Non-pigmented ciliary epithelial cell (primary cell): ENCODE measurements around the gene KLHL29.

ENCODE experiments used
- DNase-seq: peaks from one replicate; pipeline ENCODE4 v3.0.0-alpha.2; 2010; ENCODE audit warnings: low read depth

The KLHL29 gene

DNA sequence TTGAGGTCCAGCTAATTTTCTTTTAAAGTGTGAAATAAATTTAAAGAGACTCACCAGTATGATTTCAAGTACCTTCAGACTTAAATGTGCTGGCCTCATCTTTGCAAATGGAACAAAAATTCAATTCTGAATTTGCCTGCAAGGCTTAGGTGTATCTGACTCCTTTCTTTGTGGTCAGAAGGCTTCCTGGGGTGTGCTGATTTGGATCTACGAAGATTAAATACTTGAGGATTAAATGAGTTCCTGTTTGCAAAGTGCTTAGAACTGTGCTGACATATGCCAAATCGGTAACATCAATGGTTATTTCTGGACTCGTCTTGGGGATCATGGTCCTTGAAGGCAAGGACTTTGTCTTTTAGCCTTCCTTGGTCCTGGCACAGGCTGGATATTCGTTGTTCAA lies 9.7 kb downstream of the KLHL29 start:
- DNase-seq: no peak

- DNase-seq: no peak
These were observed 12.5 kb downstream of the KLHL29 start for GRCh38 chr2:23397478-23397877.

GRCh38 chr2:23399674-23400261 lies 14.8 kb downstream of the KLHL29 start:
- DNase-seq: no peak

DNA sequence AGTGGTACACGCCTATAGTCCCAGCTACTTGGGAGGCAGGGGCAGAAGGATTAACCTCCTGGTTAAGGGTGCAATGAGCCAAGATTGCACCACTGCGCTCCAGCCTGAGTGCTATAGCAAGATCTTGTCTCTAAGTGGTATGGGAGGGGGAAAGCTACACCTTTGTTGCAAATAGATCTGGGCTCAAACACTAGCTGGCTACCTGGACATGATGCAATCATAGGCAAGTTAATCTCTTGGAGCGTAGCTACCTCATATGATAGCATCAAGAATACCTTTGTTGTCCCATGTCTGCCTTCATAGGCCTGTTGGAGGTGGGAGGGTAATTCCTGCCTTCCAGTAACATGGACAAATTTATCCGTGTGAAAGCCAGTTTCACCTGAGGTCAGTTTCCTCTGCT lies 15.7 kb downstream of the KLHL29 start:
- no peak for DNase-seq

- no peak for DNase-seq
These were observed 16.6 kb downstream of the KLHL29 start for GRCh38 chr2:23401427-23402204.

- DNase-seq: no peak
These were observed 17.3 kb downstream of the KLHL29 start for GRCh38 chr2:23402205-23402740.

- DNase-seq: peak; percentile 68
These were observed 19.4 kb downstream of the KLHL29 start for GRCh38 chr2:23404426-23404825.

DNA sequence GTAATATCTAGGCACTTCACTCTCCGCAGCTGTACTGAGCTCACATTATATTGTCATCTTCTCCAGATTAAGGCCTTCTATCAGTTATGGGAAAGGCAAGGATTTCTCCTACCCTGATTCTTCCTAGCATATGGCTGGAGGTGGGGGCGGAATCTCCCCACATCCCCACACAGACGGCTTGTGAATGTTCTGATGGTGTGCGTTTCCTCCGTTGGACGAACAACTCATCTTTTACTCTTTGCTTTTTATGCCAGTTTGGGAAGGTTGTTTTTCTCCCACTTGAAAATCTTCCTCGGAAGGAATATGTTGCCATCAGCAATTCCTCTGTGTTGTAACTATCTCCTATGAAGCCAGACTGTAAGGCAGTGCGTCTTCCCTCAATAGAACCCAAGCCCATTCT lies 24.3 kb downstream of the KLHL29 start:
- no peak for DNase-seq

DNA sequence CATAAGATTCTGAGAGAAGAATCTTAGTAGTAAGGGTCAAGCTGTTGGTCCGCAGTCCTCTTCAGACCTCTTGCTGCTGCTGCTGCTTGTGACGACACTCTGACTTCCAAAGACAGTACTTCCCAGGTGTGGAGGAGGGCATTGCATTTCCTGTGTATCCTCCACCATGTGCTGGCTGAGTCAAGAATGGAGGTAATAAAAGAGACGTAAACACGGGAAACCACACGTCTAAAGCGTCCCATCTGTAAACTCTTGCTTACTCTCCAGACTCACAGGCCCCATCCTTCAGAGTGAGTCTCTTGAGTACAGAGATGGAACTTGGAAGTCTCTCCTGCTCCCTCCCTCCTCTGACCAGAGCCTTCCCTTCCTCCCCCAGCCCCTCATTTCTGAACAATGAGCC lies 25.6 kb downstream of the KLHL29 start:
- DNase-seq: no peak

GRCh38 chr2:23411752-23412431 lies 26.9 kb downstream of the KLHL29 start:
- DNase-seq: peak; percentile 76

DNA sequence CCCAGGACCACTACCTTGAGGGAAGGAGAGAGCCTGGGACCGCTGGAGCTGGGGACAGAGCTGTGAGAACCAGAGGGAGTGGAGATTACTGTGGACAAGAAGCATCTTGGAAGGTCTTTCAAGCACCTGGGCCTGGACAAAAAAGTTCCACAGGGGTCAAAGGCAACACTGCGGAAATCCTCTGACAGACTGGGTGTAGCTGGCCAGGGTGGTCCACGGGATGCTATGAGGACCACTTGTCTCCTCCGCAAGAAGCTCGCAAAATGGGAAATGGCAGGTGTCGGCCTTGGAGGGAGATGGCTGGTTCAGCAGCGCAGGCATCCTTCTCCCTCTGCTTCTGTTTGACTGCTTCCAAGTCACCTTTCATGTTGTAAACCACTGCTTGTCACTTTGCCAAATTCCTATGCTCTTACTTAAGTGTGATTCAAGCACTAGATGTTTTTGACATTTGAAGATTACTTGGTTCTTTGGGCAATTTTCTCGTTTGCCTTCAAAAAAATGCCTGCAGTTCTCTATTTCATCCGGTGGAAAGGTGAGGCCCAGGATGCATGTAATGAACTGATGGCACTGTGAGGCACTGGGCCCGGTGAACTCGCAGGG lies 27.7 kb downstream of the KLHL29 start:
- no peak for DNase-seq

DNA sequence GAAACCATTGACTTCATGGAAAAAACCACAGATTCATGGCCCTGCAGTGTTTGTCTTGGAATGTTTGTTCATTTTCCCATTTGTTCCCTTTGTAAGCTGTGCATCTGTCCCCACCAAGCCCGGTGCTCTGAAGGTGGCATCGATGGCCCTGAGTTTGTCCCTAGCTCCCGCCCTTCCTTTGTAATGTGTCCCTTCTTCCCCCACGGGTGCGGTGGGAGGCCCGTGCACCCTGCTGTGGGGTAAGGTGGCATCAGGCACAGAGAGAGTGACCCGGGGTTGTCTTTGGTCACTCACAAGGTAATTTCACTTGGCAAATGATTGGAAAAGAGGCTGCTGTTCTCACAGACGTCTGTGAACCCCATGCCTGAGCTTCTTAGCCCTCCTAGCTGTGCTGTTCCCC lies 28.7 kb downstream of the KLHL29 start:
- no peak for DNase-seq

DNA sequence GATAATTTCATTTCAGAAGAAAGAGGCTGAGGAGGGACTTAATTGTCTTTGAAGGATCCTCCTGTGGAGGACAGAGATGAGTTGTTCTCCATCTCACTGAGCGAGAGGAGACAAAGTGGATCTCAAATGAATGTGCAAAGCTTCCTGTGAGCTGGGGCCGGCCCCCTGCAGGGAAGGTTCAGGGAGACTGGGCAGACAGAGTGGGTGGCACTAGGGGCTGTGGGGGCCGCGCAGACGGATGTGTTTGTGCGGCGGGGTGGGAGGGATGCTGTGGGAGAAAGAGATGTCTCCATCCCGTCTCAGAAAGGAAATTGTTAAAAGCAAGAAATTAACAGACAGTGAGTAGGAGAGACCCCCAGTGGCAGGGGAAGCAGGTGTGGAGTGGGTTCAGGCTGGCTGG lies 29.1 kb downstream of the KLHL29 start:
- no peak for DNase-seq

DNA sequence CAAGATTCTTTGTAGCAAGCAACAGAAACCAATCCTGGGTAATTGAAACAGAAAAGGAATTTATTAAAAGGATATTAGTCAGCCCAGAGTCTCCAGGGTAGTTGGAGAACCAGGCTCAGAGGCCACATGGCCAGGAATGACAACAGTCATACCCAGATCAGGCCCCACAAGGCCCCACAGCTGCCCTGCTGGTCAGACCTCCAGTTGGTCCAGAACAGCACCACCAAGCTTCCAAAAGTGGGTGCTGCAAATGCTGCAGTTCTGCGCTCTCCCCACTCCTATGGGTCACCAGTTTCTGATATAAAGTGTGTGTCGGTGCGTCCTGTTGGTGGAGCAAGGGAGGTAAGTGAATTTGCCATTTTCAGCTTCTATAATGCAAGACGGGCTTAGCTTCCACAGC lies 29.9 kb downstream of the KLHL29 start:
- no peak for DNase-seq

GRCh38 chr2:23417310-23417709 lies 32.3 kb downstream of the KLHL29 start:
- no peak for DNase-seq

- DNase-seq: no peak
These were observed 33.1 kb downstream of the KLHL29 start for GRCh38 chr2:23418056-23418455.

- no peak for DNase-seq
These were observed 33.5 kb downstream of the KLHL29 start for GRCh38 chr2:23418461-23418911.

DNA sequence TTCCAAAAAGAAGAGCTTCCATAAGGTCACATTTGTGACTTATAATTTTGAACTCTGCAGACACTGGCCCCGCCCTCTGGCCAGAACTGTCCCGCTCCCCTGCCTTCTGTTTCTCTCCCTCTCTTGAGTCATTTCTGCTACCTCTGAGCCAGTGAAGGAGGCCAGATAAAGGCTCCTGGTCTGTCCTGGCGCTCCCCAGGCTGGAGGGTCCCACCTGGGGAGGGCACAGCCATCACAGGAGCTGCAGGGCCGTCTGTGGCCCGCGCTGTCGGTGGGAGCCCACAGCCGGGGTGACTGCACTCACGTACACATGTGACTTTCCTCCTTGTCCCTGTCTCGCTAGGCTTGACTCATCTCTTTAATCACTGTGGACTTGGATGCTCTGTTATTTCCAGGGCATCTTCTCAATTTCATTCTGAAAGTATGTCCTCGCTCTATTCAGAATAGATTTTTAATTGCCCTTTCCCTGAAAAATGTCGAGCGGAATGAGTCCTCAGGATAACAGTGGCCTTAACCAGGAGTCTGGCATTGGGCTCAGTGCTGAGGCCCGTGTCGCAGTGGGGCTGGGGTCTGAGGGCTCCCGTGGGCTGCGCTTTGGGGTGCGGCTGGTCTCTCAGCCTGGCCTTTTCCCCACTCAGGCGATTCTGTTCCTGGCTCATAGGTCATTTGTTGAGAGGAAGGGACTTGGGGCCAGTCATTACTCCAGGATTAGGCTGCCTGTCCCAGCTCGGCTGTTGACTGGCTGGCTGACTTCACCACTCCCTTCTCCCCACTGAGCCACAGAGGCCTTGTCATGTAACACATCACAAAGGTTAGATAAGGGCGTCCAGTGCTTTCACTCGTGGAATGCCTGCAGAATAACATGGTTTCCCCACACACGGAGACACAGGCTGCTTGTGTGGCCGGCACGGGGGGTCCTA lies 34.5 kb downstream of the KLHL29 start:
- DNase-seq: no peak

- DNase-seq: no peak
These were observed 35.3 kb downstream of the KLHL29 start for GRCh38 chr2:23420091-23420839.

- no peak for DNase-seq
These were observed 36.0 kb downstream of the KLHL29 start for GRCh38 chr2:23420840-23421476.
